HepG2 (cell line): ENCODE results near the gene DYNC1LI2. TPM values are rescaled to one million over a fixed set of nuclear protein-coding genes. Genes with fewer than 3 reads are reported as not detected.
A peak's percentile ranks its signal among the peaks of the same experiment; 100 is the strongest.

Experiments
- ARNT2 ChIP-seq: sonication (generic); formaldehyde crosslinking; IDR thresholded peaks from 2 replicates; pipeline ENCODE4 v1.8.0; 2022; ENCODE audit warnings: mild to moderate bottlenecking, low read depth, missing genetic modification reagents, moderate library complexity
- GTF3A ChIP-seq: sonication (generic); formaldehyde crosslinking; conservative IDR thresholded peaks from 2 replicates; pipeline ENCODE4 v1.4.0; 2020; ENCODE audit warnings: mild to moderate bottlenecking, missing genetic modification reagents
- MED13 ChIP-seq: sonication (generic); formaldehyde crosslinking; IDR thresholded peaks from 2 replicates; pipeline ENCODE4 v1.5.0; 2020; ENCODE audit warnings: missing genetic modification reagents
- NFE2L2 ChIP-seq: fragments of 150-350 bp; IDR thresholded peaks from 2 replicates; pipeline ENCODE4 v1.6.1; 2014; ENCODE audit warnings: low read length
- PHF5A ChIP-seq: IDR thresholded peaks from one replicate; pipeline ENCODE4 v1.6.1; 2018; ENCODE audit warnings: low read depth, missing genetic modification reagents; ENCODE audit not compliant: unreplicated experiment
- PHF8 ChIP-seq: sonication (generic); formaldehyde crosslinking; IDR thresholded peaks from 2 replicates; pipeline ENCODE4 v1.5.0; 2020; ENCODE audit warnings: missing genetic modification reagents
- SRSF4 ChIP-seq: fragments of 200-400 bp; formaldehyde crosslinking; IDR thresholded peaks from one replicate; pipeline ENCODE4 v1.6.1; 2018; ENCODE audit warnings: mild to moderate bottlenecking, low read depth, low read length, moderate library complexity; ENCODE audit not compliant: poor library complexity, severe bottlenecking
- ZNF234 ChIP-seq: sonication (generic); formaldehyde crosslinking; conservative IDR thresholded peaks from 2 replicates; pipeline ENCODE4 v1.5.1; 2020; ENCODE audit warnings: mild to moderate bottlenecking, missing genetic modification reagents
- ZNF607 ChIP-seq: sonication (generic); formaldehyde crosslinking; IDR thresholded peaks from 2 replicates; pipeline ENCODE4 v1.5.1; 2020; ENCODE audit warnings: missing genetic modification reagents, mild to moderate bottlenecking, borderline replicate concordance
- ZNF891 ChIP-seq: sonication (generic); formaldehyde crosslinking; IDR thresholded peaks from 2 replicates; pipeline ENCODE4 v1.5.0; 2020; ENCODE audit warnings: mild to moderate bottlenecking, missing genetic modification reagents
- polyA plus RNA-seq, 8 experiments: library from polyadenylated mRNA; depleted of rRNA in 3 of 8; stranded (reverse) in 7 of 8; unstranded in 1 of 8; fragments of >200 nt; fragmentation: Illumina TruSeq in 4 of 8; extraction: Trizol in 4 of 8; gene quantifications; 2 replicates each; pipeline versions ENCODE4 v1.2.1 to v1.2.3, GENCODE V29; 2011 to 2016; ENCODE audit warnings: low read depth in 4 of 8, missing spikeins in 1 of 8, mixed read lengths in 1 of 8; ENCODE audit not compliant: insufficient read depth in 1 of 8
- total RNA-seq, 5 experiments: library from RNA; depleted of rRNA; stranded (reverse); fragments of >200 nt; fragmentation: Illumina TruSeq; extraction: Trizol; gene quantifications; 2 replicates each; pipeline ENCODE4 v1.2.3, GENCODE V29; 2016; ENCODE audit warnings: low read depth in 1 of 5
- TF ChIP-seq, protein P1 (sequence below): sonication (generic); formaldehyde crosslinking; IDR thresholded peaks from 2 replicates; pipeline ENCODE4 v1.4.0; 2020; ENCODE audit warnings: mild to moderate bottlenecking, missing genetic modification reagents
- TF ChIP-seq, protein P2 (sequence below), 2 experiments: sonication (generic) in 1 of 2; formaldehyde crosslinking in 1 of 2; IDR thresholded peaks; 2 replicates each; pipeline versions ENCODE4 v1.4.0 to v1.6.1; 2018 to 2020; ENCODE audit warnings: missing genetic modification reagents in 2 of 2, borderline replicate concordance in 1 of 2, low read depth in 1 of 2, mild to moderate bottlenecking in 1 of 2, missing biosample characterization in 1 of 2
- TF ChIP-seq, protein P3 (sequence below): sonication (generic); formaldehyde crosslinking; IDR thresholded peaks from 2 replicates; pipeline ENCODE4 v1.4.0; 2020; ENCODE audit warnings: mild to moderate bottlenecking, missing genetic modification reagents
- TF ChIP-seq, protein P4 (sequence below): sonication (generic); formaldehyde crosslinking; IDR thresholded peaks from 2 replicates; pipeline ENCODE4 v1.4.0; 2020; ENCODE audit warnings: missing genetic modification reagents
- TF ChIP-seq, protein P5 (sequence below): IDR thresholded peaks from 2 replicates; pipeline ENCODE4 v1.4.0; 2020; ENCODE audit warnings: mild to moderate bottlenecking, missing genetic modification reagents

The DYNC1LI2 gene
- total and polyA plus RNA-seq, 2 of the 13 experiments (the other 11 are each of a cell fraction or from before 2014, with no cell fraction given) = 65.5 to 135 TPM

DNA sequence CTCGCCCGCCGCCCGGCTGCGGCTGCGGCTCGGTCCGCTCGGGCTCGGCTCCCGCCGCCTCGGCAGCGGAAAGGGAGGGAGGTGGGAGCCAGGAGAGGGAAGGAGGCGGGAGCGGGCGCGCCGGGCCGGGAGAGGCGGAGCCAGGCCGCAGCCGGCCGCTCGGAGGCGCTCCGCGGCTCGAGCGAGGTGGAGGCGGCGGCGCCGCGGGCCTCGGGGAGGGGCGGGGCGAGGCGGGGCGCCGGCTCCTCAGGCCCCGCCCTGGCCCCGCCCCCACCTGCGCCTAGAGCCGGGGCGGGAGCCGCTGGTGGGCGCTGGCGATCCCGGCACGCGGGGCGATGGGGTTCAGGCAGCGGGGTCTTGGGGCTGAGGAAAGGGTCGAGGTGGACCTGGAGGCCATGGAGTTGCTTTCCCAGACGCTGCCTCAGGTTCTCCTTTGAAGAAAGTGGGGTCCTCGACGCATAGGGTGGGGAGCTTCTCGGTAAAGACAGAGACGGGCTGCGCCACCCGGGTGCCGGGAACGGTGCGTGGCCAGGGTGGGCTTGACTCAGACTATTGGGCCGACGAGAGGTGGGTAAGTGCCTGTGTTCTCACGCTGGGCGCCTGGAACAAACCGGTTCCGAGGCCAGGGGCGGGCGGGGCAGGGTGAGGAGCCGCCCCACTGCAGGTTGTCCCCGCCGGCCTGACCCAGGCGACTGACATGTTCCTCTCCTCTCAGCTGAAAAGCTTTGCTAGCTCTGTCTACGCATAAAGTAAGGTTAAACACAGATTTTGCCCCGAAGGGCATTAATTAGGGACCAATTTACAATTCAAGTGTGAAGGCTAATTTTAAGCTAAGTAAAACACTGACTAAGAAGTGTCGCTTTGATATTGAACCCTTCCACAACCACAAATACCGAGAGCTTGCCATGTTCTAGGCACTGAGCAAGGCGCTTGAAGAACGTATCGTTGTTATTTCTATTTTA is 54.5 kb downstream of the DYNC1LI2 start, which contains the start of gene CMTM4 (continued):
- no peak for TF ChIP-seq GTF3A (CRISPR knock-in tag)
- TF ChIP-seq ZNF234 (CRISPR knock-in tag) = no peak
- TF ChIP-seq NFE2L2 = no peak
- 0 out of 2 replicates have a peak, but pooled peaks have one; percentile 7 for TF ChIP-seq MED13 (CRISPR knock-in tag)
- TF ChIP-seq ZNF891 = peak; percentile 64; the same call in 1 of the 2 replicates
- peak; percentile 58; the same call in 1 of the 2 replicates for TF ChIP-seq ARNT2 (CRISPR knock-in tag)
- TF ChIP-seq PHF8 (CRISPR knock-in tag) = peak; percentile 39; the same call in 1 of the 2 replicates
- TF ChIP-seq, protein P1, sequence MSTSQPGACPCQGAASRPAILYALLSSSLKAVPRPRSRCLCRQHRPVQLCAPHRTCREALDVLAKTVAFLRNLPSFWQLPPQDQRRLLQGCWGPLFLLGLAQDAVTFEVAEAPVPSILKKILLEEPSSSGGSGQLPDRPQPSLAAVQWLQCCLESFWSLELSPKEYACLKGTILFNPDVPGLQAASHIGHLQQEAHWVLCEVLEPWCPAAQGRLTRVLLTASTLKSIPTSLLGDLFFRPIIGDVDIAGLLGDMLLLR (CRISPR knock-in tag) = 0 out of 2 replicates have a peak, but pooled peaks have one; percentile 47
- TF ChIP-seq, protein P2, sequence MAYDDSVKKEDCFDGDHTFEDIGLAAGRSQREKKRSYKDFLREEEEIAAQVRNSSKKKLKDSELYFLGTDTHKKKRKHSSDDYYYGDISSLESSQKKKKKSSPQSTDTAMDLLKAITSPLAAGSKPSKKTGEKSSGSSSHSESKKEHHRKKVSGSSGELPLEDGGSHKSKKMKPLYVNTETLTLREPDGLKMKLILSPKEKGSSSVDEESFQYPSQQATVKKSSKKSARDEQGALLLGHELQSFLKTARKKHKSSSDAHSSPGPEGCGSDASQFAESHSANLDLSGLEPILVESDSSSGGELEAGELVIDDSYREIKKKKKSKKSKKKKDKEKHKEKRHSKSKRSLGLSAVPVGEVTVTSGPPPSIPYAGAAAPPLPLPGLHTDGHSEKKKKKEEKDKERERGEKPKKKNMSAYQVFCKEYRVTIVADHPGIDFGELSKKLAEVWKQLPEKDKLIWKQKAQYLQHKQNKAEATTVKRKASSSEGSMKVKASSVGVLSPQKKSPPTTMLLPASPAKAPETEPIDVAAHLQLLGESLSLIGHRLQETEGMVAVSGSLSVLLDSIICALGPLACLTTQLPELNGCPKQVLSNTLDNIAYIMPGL (CRISPR knock-in tag; IDR thresholded peaks at IDR 0.05; ENCODE audit: borderline replicate concordance in 1 of 2, low read depth in 1 of 2) = peak in 1 of 2 experiments; percentile 33; a peak in 1 of 4 replicates
- peak; percentile 41; the same call in 1 of the 2 replicates for TF ChIP-seq ZNF607 (CRISPR knock-in tag)
- TF ChIP-seq, protein P3, sequence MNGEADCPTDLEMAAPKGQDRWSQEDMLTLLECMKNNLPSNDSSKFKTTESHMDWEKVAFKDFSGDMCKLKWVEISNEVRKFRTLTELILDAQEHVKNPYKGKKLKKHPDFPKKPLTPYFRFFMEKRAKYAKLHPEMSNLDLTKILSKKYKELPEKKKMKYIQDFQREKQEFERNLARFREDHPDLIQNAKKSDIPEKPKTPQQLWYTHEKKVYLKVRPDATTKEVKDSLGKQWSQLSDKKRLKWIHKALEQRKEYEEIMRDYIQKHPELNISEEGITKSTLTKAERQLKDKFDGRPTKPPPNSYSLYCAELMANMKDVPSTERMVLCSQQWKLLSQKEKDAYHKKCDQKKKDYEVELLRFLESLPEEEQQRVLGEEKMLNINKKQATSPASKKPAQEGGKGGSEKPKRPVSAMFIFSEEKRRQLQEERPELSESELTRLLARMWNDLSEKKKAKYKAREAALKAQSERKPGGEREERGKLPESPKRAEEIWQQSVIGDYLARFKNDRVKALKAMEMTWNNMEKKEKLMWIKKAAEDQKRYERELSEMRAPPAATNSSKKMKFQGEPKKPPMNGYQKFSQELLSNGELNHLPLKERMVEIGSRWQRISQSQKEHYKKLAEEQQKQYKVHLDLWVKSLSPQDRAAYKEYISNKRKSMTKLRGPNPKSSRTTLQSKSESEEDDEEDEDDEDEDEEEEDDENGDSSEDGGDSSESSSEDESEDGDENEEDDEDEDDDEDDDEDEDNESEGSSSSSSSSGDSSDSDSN (CRISPR knock-in tag) = peak; percentile 13; the same call in 1 of the 2 replicates
- TF ChIP-seq PHF5A (CRISPR knock-in tag) = peak; percentile 17
- TF ChIP-seq, protein P4, sequence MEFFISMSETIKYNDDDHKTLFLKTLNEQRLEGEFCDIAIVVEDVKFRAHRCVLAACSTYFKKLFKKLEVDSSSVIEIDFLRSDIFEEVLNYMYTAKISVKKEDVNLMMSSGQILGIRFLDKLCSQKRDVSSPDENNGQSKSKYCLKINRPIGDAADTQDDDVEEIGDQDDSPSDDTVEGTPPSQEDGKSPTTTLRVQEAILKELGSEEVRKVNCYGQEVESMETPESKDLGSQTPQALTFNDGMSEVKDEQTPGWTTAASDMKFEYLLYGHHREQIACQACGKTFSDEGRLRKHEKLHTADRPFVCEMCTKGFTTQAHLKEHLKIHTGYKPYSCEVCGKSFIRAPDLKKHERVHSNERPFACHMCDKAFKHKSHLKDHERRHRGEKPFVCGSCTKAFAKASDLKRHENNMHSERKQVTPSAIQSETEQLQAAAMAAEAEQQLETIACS = 0 out of 2 replicates have a peak, but pooled peaks have one; percentile 27
- TF ChIP-seq, protein P5, sequence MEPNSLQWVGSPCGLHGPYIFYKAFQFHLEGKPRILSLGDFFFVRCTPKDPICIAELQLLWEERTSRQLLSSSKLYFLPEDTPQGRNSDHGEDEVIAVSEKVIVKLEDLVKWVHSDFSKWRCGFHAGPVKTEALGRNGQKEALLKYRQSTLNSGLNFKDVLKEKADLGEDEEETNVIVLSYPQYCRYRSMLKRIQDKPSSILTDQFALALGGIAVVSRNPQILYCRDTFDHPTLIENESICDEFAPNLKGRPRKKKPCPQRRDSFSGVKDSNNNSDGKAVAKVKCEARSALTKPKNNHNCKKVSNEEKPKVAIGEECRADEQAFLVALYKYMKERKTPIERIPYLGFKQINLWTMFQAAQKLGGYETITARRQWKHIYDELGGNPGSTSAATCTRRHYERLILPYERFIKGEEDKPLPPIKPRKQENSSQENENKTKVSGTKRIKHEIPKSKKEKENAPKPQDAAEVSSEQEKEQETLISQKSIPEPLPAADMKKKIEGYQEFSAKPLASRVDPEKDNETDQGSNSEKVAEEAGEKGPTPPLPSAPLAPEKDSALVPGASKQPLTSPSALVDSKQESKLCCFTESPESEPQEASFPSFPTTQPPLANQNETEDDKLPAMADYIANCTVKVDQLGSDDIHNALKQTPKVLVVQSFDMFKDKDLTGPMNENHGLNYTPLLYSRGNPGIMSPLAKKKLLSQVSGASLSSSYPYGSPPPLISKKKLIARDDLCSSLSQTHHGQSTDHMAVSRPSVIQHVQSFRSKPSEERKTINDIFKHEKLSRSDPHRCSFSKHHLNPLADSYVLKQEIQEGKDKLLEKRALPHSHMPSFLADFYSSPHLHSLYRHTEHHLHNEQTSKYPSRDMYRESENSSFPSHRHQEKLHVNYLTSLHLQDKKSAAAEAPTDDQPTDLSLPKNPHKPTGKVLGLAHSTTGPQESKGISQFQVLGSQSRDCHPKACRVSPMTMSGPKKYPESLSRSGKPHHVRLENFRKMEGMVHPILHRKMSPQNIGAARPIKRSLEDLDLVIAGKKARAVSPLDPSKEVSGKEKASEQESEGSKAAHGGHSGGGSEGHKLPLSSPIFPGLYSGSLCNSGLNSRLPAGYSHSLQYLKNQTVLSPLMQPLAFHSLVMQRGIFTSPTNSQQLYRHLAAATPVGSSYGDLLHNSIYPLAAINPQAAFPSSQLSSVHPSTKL (CRISPR knock-in tag) = peak; percentile 11; the same call in 1 of the 2 replicates
- TF ChIP-seq SRSF4 = no peak
